ENCODE measurements around the gene UPF1.

UPF1 gene

DNA sequence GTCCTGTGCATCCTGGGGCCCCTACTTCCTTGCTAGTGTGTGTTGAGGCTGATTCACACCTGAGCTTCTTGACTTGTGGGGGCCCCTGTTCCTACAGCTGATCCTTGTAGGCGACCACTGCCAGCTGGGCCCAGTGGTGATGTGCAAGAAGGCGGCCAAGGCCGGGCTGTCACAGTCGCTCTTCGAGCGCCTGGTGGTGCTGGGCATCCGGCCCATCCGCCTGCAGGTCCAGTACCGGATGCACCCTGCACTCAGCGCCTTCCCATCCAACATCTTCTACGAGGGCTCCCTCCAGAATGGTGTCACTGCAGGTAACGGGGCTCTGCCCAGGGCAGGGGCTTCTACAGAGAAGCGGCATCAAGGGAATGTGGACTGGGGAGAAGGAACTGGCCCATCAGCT lies 25.5 kb downstream of the UPF1 start:
- DNase-seq (ENCODE audit: low spot score): no peak

DNA sequence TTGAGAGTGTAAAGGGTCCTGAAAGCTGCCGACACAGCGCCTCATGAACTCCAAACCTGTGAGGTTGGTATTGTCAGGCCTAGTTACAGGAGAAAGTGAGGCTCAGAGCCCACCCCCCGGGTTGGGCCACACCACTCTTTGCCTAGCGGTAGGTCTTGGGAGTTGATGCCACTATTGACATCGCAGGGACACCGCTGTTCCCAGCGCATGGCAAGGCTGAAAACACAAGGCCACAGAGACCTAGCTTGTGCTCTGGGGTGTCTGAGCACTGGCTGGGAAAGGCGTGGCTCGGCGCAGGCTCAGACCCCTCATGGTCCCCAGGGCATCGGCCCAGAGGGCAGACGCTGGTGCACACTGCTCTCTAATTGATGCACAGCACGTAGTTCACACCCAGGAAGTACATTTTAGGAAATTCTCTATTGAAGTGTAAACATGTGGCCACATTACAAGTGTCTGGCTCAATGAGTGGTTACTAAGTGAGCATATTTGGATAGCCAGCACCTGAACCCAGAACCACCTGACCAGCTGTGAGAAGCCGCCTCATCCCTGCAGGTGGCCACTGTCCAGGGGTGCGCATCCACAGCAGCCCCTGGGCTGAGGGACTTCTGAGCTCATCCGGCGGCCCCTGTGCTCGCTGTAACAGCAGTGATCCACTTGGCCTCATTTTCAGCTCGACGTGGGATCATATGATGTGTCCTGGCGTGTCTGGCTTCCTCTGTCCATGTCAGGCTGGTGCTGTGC lies 27.3 kb downstream of the UPF1 start:
- DNase-seq (ENCODE audit: low spot score): no peak

DNA sequence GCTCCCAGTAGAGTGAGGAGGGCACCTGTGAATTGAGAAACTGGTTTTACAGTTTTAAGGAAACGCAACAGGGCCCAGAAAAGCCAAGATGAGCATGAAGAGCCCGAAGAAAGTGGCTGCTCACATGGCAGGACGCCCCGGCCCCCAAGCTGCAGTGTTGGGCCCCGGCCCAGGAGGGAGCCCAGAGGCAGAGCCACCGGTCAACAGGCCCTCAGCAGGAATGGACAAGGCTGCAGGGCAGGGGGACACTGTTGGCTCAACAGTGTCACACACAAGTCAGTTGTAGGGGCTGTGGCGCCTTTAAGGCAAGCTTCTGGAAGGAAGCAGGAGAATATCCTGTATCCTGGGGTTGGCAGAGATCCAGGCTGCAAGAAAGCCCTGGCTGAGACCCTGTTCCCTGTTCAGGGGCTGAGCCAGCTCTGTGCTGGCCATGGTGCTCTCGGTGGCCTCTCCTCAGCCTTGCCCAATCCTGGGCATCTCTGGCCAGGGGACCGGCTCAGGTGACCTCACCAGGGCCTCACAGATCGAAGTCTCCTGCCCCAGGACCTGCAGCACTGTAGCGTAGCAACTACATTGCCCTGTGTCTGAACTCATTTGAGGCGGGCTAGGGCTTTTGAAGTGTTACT lies 28.0 kb downstream of the UPF1 start:
- no peak for DNase-seq (ENCODE audit: low spot score)

DNA sequence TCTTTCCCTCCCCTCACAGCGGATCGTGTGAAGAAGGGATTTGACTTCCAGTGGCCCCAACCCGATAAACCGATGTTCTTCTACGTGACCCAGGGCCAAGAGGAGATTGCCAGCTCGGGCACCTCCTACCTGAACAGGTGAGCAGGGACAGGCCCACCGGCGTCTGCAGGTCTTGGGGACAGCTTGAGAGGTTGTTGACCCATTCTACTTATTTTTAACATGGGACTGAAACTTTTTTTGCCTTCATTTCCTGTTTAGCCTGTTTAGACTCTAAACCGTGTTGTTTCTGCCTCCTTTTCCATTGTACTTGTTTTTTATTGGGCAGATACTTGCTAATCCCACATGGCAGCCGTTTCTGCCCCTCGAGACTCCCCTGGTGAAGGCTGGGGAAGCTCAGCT lies 28.5 kb downstream of the UPF1 start:
- DNase-seq (ENCODE audit: low spot score): no peak

DNA sequence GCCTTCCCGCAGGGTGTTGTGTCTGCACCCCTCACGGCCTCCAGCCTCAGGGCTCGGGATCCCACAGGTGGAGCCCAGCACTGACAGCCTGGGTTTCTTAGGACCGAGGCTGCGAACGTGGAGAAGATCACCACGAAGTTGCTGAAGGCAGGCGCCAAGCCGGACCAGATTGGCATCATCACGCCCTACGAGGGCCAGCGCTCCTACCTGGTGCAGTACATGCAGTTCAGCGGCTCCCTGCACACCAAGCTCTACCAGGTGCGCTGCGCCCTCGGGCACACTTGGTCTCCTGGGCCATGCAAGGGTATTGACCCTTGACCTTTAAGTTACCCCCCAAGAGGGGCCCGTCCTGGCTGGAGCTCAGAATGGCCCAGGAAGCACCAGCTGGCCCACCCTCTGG lies 29.0 kb downstream of the UPF1 start:
- DNase-seq (ENCODE audit: low spot score): no peak

DNA sequence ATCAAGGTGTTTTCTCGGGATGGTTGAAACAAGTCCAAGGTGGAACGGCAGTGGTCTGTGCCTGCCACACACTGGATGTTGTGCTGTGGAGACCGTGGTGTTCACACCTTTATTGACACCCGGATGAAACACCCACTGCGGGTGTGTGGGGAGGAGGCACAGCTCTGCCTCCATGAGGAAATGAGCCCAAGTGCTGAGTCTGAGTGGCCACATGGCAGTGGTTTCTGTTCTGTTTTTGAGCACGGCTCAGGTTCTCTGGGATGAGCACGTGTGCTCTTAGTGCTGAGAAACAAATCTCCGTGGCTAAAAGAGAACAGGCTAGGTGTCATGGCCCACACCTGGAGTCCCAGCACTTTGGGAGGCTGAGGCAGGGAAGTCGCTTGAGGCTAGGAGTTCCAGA lies 29.5 kb downstream of the UPF1 start:
- DNase-seq (ENCODE audit: low spot score): no peak

DNA sequence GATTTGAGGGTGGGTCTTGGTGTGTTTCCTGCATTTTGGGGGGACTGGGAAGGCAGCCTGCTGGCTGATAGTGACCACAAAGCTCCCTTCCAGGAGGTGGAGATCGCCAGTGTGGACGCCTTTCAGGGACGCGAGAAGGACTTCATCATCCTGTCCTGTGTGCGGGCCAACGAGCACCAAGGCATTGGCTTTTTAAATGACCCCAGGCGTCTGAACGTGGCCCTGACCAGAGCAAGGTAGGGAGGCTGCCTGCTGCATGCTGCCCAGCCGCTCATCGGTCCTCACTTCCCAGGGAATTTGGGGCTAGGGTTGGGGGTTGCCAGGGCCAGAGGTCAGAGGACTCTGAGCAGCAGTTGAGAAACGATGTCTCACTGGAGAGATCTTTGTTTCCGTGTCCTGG lies 30.2 kb downstream of the UPF1 start:
- no peak for DNase-seq (ENCODE audit: low spot score)

DNA sequence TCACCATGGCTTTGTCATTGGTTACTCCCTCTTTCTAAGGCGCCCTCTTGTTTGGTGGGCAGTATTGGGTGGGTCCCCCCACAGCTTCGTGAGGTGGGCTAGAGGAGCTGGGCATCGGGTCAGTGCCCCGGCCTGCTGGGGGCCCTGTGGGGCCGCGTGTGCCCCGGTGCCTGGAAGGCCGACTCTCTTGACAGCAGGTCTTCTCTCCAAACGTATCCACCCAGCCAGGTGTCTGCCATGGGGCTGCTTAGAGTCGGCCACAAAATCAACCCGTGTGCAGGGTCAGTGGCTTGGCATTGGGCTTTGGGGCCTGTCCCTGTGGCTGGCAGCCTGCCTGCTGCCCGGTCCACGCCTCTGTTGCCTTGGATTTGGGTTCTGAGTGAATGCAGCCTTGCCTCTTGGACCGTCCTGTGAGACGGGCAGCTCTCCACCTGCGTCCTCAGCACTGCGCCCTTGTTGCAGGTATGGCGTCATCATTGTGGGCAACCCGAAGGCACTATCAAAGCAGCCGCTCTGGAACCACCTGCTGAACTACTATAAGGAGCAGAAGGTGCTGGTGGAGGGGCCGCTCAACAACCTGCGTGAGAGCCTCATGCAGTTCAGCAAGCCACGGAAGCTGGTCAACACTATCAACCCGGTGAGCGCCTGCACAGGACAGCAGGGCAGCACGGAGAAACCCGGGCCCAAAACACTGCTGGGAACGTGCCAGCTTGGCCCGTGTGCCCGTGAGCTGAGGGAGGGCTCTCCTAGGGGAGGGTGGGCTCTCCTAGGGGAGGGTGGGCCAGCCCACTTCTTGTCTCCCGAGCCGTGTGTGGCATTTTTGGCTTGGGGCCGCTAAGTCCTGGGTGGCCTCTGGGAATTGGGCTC lies 31.4 kb downstream of the UPF1 start:
- no peak for DNase-seq (ENCODE audit: low spot score)

DNA sequence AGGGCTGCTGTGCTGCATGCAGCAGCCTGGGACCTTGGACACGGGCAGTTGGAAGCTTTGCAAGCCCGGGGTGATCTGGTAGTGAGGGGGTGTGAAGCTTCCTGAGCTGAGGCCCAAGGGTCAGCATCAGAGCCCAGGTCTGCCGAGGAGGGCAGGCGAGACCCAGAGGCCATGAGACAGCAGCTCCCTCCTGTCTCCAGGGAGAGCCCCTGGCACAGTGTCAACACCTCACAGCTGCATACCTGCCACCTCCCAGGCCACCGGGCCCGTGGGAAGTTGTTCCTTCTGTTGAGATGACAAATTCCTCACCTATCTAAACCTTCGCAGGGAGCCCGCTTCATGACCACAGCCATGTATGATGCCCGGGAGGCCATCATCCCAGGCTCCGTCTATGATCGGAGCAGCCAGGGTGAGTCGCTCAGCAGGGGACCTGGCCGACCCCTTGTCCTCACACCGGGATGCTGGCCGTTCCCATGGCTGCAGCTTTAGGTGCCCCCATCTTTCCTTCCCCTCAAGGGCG lies 32.1 kb downstream of the UPF1 start:
- no peak for DNase-seq (ENCODE audit: low spot score)

DNA sequence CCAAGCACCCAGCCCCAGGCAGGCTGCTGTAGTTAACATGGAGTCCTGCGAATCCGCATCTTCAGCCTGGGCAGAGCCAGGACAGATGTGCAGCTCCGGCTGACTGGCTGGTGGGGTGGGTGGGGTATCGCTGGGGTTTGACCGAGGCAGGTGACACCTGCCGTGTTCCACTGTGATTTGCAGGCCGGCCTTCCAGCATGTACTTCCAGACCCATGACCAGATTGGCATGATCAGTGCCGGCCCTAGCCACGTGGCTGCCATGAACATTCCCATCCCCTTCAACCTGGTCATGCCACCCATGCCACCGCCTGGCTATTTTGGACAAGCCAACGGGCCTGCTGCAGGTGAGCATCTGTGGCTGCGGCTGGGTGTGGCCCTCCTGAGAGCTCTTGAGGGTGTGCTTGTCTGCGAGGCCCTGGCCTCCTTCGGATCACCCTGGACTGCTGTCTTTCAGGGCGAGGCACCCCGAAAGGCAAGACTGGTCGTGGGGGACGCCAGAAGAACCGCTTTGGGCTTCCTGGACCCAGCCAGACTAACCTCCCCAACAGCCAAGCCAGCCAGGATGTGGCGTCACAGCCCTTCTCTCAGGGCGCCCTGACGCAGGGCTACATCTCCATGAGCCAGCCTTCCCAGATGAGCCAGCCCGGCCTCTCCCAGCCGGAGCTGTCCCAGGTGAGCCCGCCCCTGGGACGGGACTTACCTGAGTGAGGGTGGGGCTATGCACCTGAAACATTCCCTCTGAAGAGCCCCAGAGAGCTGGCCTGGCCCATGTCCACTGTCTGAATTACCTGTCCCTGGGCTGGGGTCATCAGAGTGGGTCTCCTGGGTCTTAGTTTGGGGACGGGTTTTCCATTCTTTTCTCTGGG lies 33.6 kb downstream of the UPF1 start:
- DNase-seq (ENCODE audit: low spot score): no peak

DNA sequence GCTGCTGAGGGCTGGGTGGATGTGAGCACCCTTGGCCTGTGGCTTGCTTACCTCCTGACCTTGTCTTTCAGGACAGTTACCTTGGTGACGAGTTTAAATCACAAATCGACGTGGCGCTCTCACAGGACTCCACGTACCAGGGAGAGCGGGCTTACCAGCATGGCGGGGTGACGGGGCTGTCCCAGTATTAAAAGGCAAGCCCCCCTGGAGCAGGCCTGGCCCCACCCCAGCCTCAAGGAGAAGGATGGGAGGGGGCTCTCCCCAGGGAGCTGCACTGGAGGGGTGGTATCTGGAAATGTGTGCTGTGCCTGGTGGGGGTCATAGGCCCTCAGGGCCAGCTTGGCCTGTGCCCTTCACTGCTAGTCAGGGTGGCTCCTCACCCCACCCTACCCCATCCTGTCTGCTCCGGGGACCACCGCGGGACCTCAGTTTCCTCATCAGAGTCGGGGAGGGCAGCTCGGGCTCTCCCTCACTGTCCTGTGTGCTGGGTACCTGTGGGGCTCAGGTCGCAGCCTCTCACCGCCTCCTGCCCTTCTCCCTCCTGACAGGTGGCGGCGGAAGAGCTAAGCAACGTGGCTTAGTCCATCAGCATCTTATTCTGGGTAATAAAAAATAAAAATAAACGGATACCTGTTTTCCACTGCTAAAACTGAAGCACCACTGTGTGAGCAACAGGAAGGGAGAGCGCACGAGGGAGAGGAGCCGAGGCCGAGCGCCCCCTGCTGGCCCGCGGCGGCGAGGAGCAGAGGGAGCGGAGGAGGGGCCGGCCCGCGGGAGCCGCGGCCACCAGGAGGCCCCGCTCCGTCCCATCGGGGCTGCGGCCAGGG lies 34.4 kb downstream of the UPF1 start:
- DNase-seq (ENCODE audit: low spot score): peak; percentile 60

DNA sequence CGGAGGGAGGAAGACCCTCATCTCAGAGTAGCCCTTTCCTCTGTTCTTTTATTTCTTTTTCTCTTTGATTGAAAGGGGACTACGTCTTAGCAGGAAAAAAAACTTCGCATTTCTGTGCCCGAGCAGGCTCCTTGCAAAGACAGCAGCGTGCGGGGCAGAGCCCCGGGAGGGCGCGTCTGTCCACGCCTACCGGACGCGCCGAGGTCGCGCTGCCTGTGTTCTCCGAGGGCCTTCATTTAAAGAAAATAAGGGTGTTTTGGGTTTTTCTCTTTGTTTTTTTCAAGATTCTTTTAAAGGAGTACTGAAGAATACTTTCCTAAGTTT lies 35.0 kb downstream of the UPF1 start:
- no peak for DNase-seq (ENCODE audit: low spot score)

DNA sequence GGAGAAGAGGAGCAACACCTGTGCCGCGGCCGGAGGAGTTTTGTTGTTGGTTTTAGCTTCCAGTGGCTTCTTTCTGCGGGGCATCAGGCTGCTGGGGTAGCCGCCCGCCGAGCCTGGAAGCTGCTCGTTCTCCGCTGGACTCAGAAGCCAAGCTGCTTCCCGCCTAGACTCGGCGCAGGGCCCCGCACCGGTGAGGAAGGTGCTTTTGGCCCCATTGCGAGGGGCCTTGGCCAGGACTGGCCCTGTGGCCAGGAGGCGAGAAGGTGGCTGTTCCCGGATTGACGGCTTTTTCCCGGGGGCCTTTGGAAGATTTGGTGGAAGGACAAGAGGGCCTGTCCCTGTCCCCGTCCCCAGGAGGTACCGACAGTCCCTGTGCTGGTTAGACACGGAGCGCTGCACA lies 35.4 kb downstream of the UPF1 start:
- DNase-seq (ENCODE audit: low spot score): no peak

DNA sequence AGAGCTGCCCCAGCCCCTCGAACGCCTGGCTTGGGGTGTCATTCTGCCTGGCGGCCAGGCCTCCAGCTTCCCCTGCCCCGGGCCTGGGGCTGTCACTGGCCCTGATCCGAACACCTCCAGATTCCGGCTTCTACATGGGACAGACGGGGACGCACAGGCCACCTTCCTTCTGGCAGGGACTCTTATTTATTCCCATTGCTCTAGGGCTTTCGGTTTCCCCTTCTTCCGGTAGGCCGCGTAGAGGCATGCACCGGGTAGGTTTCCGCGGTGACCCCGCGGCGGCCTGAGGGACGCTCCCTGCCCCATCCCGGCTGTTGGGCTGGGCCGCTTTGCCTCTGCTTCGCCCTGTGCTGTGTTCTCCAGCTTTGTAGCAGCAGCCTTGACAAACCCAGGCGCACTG lies 36.0 kb downstream of the UPF1 start:
- DNase-seq (ENCODE audit: low spot score): no peak

DNA sequence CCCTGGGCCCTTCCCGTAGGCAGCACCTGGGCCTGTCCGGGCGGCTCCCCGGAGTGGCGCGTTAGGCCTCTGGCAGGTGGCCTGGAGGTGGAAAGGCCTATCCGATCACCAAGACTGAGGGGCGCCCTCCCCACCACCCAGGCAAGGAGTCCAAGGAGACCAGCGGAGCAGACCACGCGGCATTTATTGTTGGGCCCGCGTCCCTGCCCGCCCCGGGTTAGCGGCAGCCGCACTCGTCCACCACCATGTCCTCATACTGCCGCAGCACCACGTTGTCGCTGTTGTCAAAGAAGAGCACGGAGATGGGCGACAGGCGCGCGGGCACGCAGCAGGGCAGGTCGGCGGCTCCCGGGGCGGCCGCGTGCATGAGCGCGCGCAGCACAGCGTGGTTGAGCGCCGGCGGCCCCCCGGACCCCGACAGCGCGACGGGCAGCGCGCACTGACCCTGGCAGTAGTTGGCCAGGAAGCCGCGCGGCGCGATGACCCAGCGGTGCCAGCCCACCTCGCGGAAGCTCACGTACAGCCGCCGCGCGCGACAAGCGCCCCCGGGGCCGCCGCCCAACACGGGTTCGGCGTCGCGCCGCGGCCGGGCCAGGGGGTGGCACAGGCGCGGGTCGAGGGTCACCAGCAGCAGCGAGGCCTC lies 36.7 kb downstream of the UPF1 start:
- DNase-seq (ENCODE audit: low spot score): no peak

DNA sequence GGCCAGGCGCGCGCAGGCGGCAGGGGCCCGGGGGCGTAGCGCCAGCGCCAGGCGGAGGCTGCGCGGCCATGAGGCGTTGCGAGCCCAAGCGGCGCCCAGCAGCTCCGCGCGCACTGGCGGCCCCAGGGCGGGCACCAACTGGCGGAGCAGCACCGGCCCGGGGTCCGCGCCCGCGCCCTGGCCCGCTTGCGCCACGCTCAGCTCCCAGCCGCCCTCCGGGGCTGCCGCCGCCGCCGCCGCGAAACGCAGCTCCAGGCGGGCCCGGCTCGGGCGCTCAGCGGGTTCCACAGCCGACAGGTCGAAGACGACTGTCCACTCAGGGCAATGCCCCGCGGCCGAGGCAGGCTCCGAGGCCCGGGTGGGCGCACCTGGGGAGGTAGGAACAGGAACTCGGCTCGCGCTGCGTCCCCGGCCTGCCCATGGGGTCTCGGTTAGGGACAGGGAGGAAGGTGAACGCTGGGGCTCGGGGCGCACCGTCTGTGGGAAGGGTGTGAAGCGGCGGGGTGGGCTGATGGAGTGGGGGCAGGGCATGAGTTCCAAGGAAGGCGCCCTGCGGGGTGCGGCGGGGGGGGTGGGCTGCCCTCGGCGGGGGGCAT lies 37.4 kb downstream of the UPF1 start:
- no peak for DNase-seq (ENCODE audit: low spot score)

DNA sequence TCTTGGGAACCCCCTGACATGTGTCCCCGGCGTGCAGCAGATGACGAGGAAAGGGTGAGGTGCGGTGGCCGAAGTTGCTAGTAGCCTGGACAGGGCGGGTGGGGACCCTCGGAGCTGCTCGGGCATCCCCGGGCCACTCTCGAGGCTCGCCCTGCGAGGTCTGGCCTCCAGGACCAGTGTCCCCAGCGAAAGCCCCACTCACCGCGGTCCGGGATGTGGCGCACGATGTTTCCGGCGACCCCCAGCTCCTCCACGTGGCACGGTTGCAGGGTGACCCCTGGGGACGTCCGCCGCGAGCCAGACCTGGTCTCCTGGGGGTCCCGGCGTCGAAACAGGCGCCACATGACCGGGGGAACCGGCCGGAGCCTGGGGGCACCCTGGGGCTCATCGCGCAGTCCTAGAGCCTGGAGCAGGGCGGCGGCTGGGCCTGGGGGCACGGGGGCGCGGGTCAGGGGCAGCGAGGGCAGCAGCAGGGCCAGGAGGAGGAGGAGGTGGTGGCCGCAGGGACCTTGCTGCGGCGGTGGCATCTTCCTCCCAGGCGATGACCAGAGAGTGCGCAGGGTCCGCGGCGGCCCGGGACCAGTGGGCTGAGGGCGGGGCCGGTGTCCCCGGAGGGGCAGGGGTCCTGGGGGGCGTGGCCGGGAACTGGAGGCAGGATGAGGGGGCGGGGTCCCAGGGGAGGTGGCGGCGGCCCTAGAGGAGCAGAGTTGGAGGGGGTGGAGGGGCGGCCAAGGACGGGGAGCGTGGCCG lies 38.2 kb downstream of the UPF1 start:
- DNase-seq (ENCODE audit: low spot score): no peak

DNA sequence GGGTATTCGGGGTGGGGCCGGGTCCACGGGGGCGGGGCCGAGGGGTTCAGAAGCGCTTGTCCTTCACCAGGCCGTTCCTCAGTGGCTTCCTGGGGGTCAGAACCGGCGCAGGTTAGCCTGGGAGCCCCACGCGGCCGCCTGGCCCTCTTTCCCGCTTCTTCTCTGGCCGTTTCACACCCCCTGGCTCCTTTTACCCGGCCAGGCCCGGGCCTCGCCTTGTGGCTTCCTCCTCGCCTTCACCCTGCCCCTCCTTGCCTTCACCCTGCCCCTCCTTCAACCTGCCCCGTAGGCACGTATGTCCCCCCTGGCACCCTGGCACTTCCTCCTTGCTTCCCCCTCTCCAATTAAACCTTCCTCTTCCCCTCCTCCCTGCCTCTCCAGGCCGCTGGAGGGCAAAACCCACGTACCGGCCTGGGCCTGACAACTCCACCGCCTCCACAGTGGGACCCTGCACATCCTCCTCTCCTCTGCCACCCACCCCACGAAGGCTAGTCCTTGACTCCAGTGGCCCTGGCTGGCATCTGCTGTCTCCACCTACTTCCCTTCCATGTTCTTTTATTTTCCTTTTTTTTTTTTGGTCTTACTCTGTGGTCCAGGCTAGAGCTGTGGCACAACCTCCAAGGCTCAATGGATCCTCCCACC lies 38.9 kb downstream of the UPF1 start:
- DNase-seq (ENCODE audit: low spot score): no peak

DNA sequence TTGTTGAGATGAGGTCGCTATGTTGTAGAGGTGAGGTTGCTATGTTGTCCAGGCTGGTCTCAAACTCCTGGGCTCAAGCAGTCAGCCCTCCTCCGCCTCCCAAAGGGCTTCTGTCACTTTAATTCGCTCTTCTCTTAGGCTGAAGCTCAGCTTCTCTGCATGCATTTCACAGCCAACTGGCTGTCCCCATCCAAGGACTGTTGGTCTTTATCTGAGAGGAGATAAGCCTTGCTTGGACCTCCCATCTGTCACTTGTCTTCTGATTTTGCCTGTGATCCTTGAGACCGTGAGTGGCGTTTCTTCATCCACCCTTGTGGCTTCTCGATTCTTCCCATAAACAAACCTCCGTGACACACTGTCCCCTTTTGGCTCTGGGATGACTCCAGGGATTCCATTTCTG lies 39.8 kb downstream of the UPF1 start:
- no peak for DNase-seq (ENCODE audit: low spot score)
